H9 (cell line): ENCODE data around the gene C1QTNF6. TPM values are rescaled to one million over a fixed set of nuclear protein-coding genes. Genes with fewer than 3 reads are reported as not detected.

Experiments used
- DNase-seq: peaks from one replicate; pipeline ENCODE4 v3.0.0-alpha.2; 2017
- H2AFZ ChIP-seq: one replicate; pipeline ENCODE4 v1.6.1; 2013; ENCODE audit warnings: mild to moderate bottlenecking, low read length, control low read depth, moderate library complexity
- H2AK5ac ChIP-seq: 2 replicates; pipeline ENCODE4 v1.6.1; 2013; ENCODE audit warnings: low read length, control low read depth, mixed read lengths; ENCODE audit not compliant: insufficient read length
- H2BK120ac ChIP-seq: one replicate; pipeline ENCODE4 v1.6.1; 2013; ENCODE audit warnings: low read depth, mild to moderate bottlenecking, low read length, control low read depth, inconsistent platforms; ENCODE audit not compliant: poor library complexity, severe bottlenecking
- H2BK12ac ChIP-seq: 2 replicates; pipeline ENCODE4 v1.6.1; 2013; ENCODE audit warnings: low read length, control low read depth, mixed read lengths, low read depth; ENCODE audit not compliant: insufficient read length
- H2BK15ac ChIP-seq: 2 replicates; pipeline ENCODE4 v1.6.1; 2013; ENCODE audit warnings: low read depth, low read length, control low read depth
- H2BK20ac ChIP-seq: one replicate; pipeline ENCODE4 v1.6.1; 2013; ENCODE audit warnings: low read depth, mild to moderate bottlenecking, low read length, control low read depth, inconsistent platforms; ENCODE audit not compliant: poor library complexity, severe bottlenecking
- H2BK5ac ChIP-seq: 2 replicates; pipeline ENCODE4 v1.6.1; 2013; ENCODE audit warnings: low read length, control low read depth, mixed read lengths; ENCODE audit not compliant: insufficient read length
- H3K14ac ChIP-seq: 2 replicates; pipeline ENCODE4 v1.6.1; 2013; ENCODE audit warnings: low read length, control low read depth; ENCODE audit not compliant: insufficient read depth
- H3K18ac ChIP-seq: 2 replicates; pipeline ENCODE4 v1.6.1; 2013; ENCODE audit warnings: low read depth, mild to moderate bottlenecking, mixed read lengths, low read length, control low read depth; ENCODE audit not compliant: insufficient read length
- H3K23ac ChIP-seq: 2 replicates; pipeline ENCODE4 v1.6.1; 2013; ENCODE audit warnings: low read length, control low read depth, mixed read lengths, low read depth; ENCODE audit not compliant: insufficient read length
- H3K23me2 ChIP-seq: 2 replicates; pipeline ENCODE4 v1.6.1; 2013; ENCODE audit warnings: low read depth, mild to moderate bottlenecking, mixed read lengths, low read length, control low read depth; ENCODE audit not compliant: insufficient read length, poor library complexity, severe bottlenecking
- H3K27ac ChIP-seq: 2 replicates; pipeline ENCODE4 v1.5.1; 2013; ENCODE audit warnings: low read length, control low read depth, mixed read lengths, low read depth; ENCODE audit not compliant: insufficient read length
- H3K27me3 ChIP-seq: 2 replicates; pipeline ENCODE4 v1.6.1; 2013; ENCODE audit warnings: low read length, control low read depth, inconsistent platforms; ENCODE audit not compliant: insufficient read depth
- H3K4ac ChIP-seq: 2 replicates; pipeline ENCODE4 v1.6.1; 2013; ENCODE audit warnings: low read depth, mild to moderate bottlenecking, control low read depth, inconsistent platforms, low read length, moderate library complexity
- H3K4me1 ChIP-seq: 2 replicates; pipeline ENCODE4 v1.6.1; 2013; ENCODE audit warnings: low read length, control low read depth, inconsistent platforms; ENCODE audit not compliant: insufficient read depth
- H3K4me2 ChIP-seq: 2 replicates; pipeline ENCODE4 v1.6.1; 2013; ENCODE audit warnings: low read length, control low read depth, mixed read lengths; ENCODE audit not compliant: insufficient read length, insufficient read depth
- H3K56ac ChIP-seq: 2 replicates; pipeline ENCODE4 v1.6.1; 2013; ENCODE audit warnings: low read depth, mild to moderate bottlenecking, mixed read lengths, low read length, control low read depth; ENCODE audit not compliant: insufficient read length
- H3K79me1 ChIP-seq: 2 replicates; pipeline ENCODE4 v1.6.1; 2013; ENCODE audit warnings: low read depth, mild to moderate bottlenecking, moderate library complexity, low read length, control low read depth, inconsistent platforms; ENCODE audit not compliant: insufficient read depth, poor library complexity, severe bottlenecking
- H3K79me2 ChIP-seq: 2 replicates; pipeline ENCODE4 v1.6.1; 2013; ENCODE audit warnings: low read length, control low read depth, inconsistent platforms; ENCODE audit not compliant: insufficient read depth
- H3K9ac ChIP-seq: 2 replicates; pipeline ENCODE4 v1.6.1; 2013; ENCODE audit warnings: low read length, control low read depth, mixed read lengths; ENCODE audit not compliant: insufficient read length; ENCODE audit errors: extremely low read depth
- H3K9me3 ChIP-seq: one replicate; pipeline ENCODE4 v1.6.1; 2013; ENCODE audit warnings: low read depth, low read length, inconsistent platforms; ENCODE audit not compliant: control insufficient read depth
- H3T11ph ChIP-seq: one replicate; pipeline ENCODE4 v1.6.1; 2013; ENCODE audit warnings: mild to moderate bottlenecking, low read length, control low read depth, inconsistent platforms
- H4K20me1 ChIP-seq: one replicate; pipeline ENCODE4 v1.6.1; 2013; ENCODE audit not compliant: control insufficient read depth, insufficient read length, insufficient read depth
- H4K5ac ChIP-seq: 2 replicates; pipeline ENCODE4 v1.6.1; 2013; ENCODE audit warnings: low read depth, mild to moderate bottlenecking, mixed read lengths, low read length, control low read depth; ENCODE audit not compliant: insufficient read length
- H4K8ac ChIP-seq: replicated peaks from 2 replicates; pipeline ENCODE4 v1.6.1; 2013; ENCODE audit warnings: low read length, control low read depth, mixed read lengths, low read depth; ENCODE audit not compliant: insufficient read length
- H4K91ac ChIP-seq: 2 replicates; pipeline ENCODE4 v1.6.1; 2013; ENCODE audit warnings: low read depth, mild to moderate bottlenecking, moderate library complexity, mixed read lengths, low read length, control low read depth; ENCODE audit not compliant: insufficient read length
- H3K27ac Mint-ChIP-seq, 3 experiments: 2 replicates in 2 of 3; 3 replicates in 1 of 3; pipeline ENCODE4 v1.8.0; 2020 to 2021; ENCODE audit warnings: mixed read lengths in 3 of 3, mild to moderate bottlenecking in 1 of 3, moderate library complexity in 1 of 3
- H3K27me3 Mint-ChIP-seq: 2 replicates; pipeline ENCODE4 v1.8.0; 2021; ENCODE audit warnings: low read depth, mild to moderate bottlenecking, moderate library complexity, mixed read lengths
- H3K36me3 Mint-ChIP-seq, 3 experiments: 2 replicates in 2 of 3; 3 replicates in 1 of 3; pipeline ENCODE4 v1.8.0; 2020 to 2021; ENCODE audit warnings: low read depth in 3 of 3, mixed read lengths in 3 of 3; ENCODE audit not compliant: insufficient read depth in 1 of 3
- H3K4me1 Mint-ChIP-seq, 2 experiments: 2 replicates each; pipeline ENCODE4 v1.8.0; 2020; ENCODE audit warnings: mixed read lengths in 2 of 2
- H3K4me3 Mint-ChIP-seq, 2 experiments: 2 replicates in 1 of 2; 3 replicates in 1 of 2; pipeline ENCODE4 v1.8.0; 2020 to 2021; ENCODE audit warnings: mild to moderate bottlenecking in 2 of 2, mixed read lengths in 2 of 2, moderate library complexity in 1 of 2
- H3K9me3 Mint-ChIP-seq, 2 experiments: 2 replicates in 1 of 2; 3 replicates in 1 of 2; pipeline ENCODE4 v1.8.0; 2020; ENCODE audit warnings: mild to moderate bottlenecking in 2 of 2, mixed read lengths in 2 of 2, moderate library complexity in 1 of 2
- CTCF ChIP-seq: fragments of 200-600 bp; sonication (generic); conservative IDR thresholded peaks from 3 replicates; pipeline ENCODE4 v1.8.0; 2021; ENCODE audit warnings: antibody characterized with exemption, mild to moderate bottlenecking
- WGBS: extraction: QIAGEN DNeasy Blood & Tissue Kit; methylation state at CpG from one replicate; pipeline ENCODE4 v1.1.7; 2013; ENCODE audit warnings: missing lambda C conversion rate, low lambda C conversion rate, mixed read lengths; ENCODE audit not compliant: insufficient read length; ENCODE audit errors: extremely low coverage; 5-methylcytosine and 5-hydroxymethylcytosine counted together
- total RNA-seq: library from RNA; stranded (reverse); gene quantifications from 2 replicates; pipeline ENCODE4 v1.2.1, GENCODE V29; 2021

C1QTNF6 gene
- total RNA-seq, 1 experiment from 2014 or later: 5.0 TPM

- no peaks in the 10 kb centered on the region for H3K79me2 ChIP-seq
- H3K9ac ChIP-seq: no peak overlapping the region
- Mint-ChIP-seq H3K36me3 (no peaks in the 10 kb centered on the region), H3K9me3 (no peaks in the 10 kb centered on the region), H3K27me3 (peaks cover 25% of the 10 kb centered on the region), H3K4me1 (peaks cover 14 to 29% of the 10 kb centered on the region in 2 experiments), H3K4me3 (no peak overlapping the region), H3K27ac (no peak overlapping the region)
- H3K4me2 ChIP-seq: no peak overlapping the region
- DNase-seq: no peak
- no peaks in the 10 kb centered on the region for H3K79me1 ChIP-seq
- H4K8ac ChIP-seq: no peak overlapping the region
- H2BK12ac ChIP-seq: no peak overlapping the region
- H3K23me2 ChIP-seq: no peaks in the 10 kb centered on the region
- H3K27ac ChIP-seq: no peak overlapping the region
- no CpG with 5 or more reads among the region's 7 CpGs for WGBS
- no peak overlapping the region for H3K56ac ChIP-seq
- H3T11ph ChIP-seq: no peak overlapping the region
- no peaks in the 10 kb centered on the region for H3K4me1 ChIP-seq
- H4K20me1 ChIP-seq: no peaks in the 10 kb centered on the region
- no peak overlapping the region for H4K5ac ChIP-seq
- no peak overlapping the region for H2BK15ac ChIP-seq
- no peak overlapping the region for H4K91ac ChIP-seq
- H3K4ac ChIP-seq: no peak overlapping the region
- no peaks in the 10 kb centered on the region for H3K27me3 ChIP-seq
- TF ChIP-seq CTCF: no peak
- no peak overlapping the region for H3K23ac ChIP-seq
- no peak overlapping the region for H2AFZ ChIP-seq
- no peak overlapping the region for H2BK20ac ChIP-seq
- no peak overlapping the region for H2AK5ac ChIP-seq
- no peak overlapping the region for H3K18ac ChIP-seq
- H3K9me3 ChIP-seq: no peaks in the 10 kb centered on the region
- no peak overlapping the region for H2BK5ac ChIP-seq
- H2BK120ac ChIP-seq: no peak overlapping the region
- H3K14ac ChIP-seq: no peak overlapping the region
Measured at GRCh38 chr22:37207981-37208380, 19.9 kb upstream of the C1QTNF6 start.
